H9 (cell line): ENCODE data around the gene PTGER4. TPM values are rescaled to one million over a fixed set of nuclear protein-coding genes. Genes with fewer than 3 reads are reported as not detected.
A peak's percentile ranks its signal among the peaks of the same experiment; 100 is the strongest.

Source experiments
- DNase-seq: peaks from one replicate; pipeline ENCODE4 v3.0.0-alpha.2; 2017
- H2AFZ ChIP-seq: one replicate; pipeline ENCODE4 v1.6.1; 2013; ENCODE audit warnings: mild to moderate bottlenecking, low read length, control low read depth, moderate library complexity
- H2AK5ac ChIP-seq: 2 replicates; pipeline ENCODE4 v1.6.1; 2013; ENCODE audit warnings: low read length, control low read depth, mixed read lengths; ENCODE audit not compliant: insufficient read length
- H2BK120ac ChIP-seq: one replicate; pipeline ENCODE4 v1.6.1; 2013; ENCODE audit warnings: low read depth, mild to moderate bottlenecking, low read length, control low read depth, inconsistent platforms; ENCODE audit not compliant: poor library complexity, severe bottlenecking
- H2BK12ac ChIP-seq: 2 replicates; pipeline ENCODE4 v1.6.1; 2013; ENCODE audit warnings: low read length, control low read depth, mixed read lengths, low read depth; ENCODE audit not compliant: insufficient read length
- H2BK15ac ChIP-seq: 2 replicates; pipeline ENCODE4 v1.6.1; 2013; ENCODE audit warnings: low read depth, low read length, control low read depth
- H2BK20ac ChIP-seq: one replicate; pipeline ENCODE4 v1.6.1; 2013; ENCODE audit warnings: low read depth, mild to moderate bottlenecking, low read length, control low read depth, inconsistent platforms; ENCODE audit not compliant: poor library complexity, severe bottlenecking
- H2BK5ac ChIP-seq: 2 replicates; pipeline ENCODE4 v1.6.1; 2013; ENCODE audit warnings: low read length, control low read depth, mixed read lengths; ENCODE audit not compliant: insufficient read length
- H3K14ac ChIP-seq: 2 replicates; pipeline ENCODE4 v1.6.1; 2013; ENCODE audit warnings: low read length, control low read depth; ENCODE audit not compliant: insufficient read depth
- H3K18ac ChIP-seq: 2 replicates; pipeline ENCODE4 v1.6.1; 2013; ENCODE audit warnings: low read depth, mild to moderate bottlenecking, mixed read lengths, low read length, control low read depth; ENCODE audit not compliant: insufficient read length
- H3K23ac ChIP-seq: 2 replicates; pipeline ENCODE4 v1.6.1; 2013; ENCODE audit warnings: low read length, control low read depth, mixed read lengths, low read depth; ENCODE audit not compliant: insufficient read length
- H3K23me2 ChIP-seq: 2 replicates; pipeline ENCODE4 v1.6.1; 2013; ENCODE audit warnings: low read depth, mild to moderate bottlenecking, mixed read lengths, low read length, control low read depth; ENCODE audit not compliant: insufficient read length, poor library complexity, severe bottlenecking
- H3K27ac ChIP-seq: 2 replicates; pipeline ENCODE4 v1.5.1; 2013; ENCODE audit warnings: low read length, control low read depth, mixed read lengths, low read depth; ENCODE audit not compliant: insufficient read length
- H3K27me3 ChIP-seq: 2 replicates; pipeline ENCODE4 v1.6.1; 2013; ENCODE audit warnings: low read length, control low read depth, inconsistent platforms; ENCODE audit not compliant: insufficient read depth
- H3K4ac ChIP-seq: 2 replicates; pipeline ENCODE4 v1.6.1; 2013; ENCODE audit warnings: low read depth, mild to moderate bottlenecking, control low read depth, inconsistent platforms, low read length, moderate library complexity
- H3K4me1 ChIP-seq: 2 replicates; pipeline ENCODE4 v1.6.1; 2013; ENCODE audit warnings: low read length, control low read depth, inconsistent platforms; ENCODE audit not compliant: insufficient read depth
- H3K4me2 ChIP-seq: 2 replicates; pipeline ENCODE4 v1.6.1; 2013; ENCODE audit warnings: low read length, control low read depth, mixed read lengths; ENCODE audit not compliant: insufficient read length, insufficient read depth
- H3K56ac ChIP-seq: 2 replicates; pipeline ENCODE4 v1.6.1; 2013; ENCODE audit warnings: low read depth, mild to moderate bottlenecking, mixed read lengths, low read length, control low read depth; ENCODE audit not compliant: insufficient read length
- H3K79me1 ChIP-seq: 2 replicates; pipeline ENCODE4 v1.6.1; 2013; ENCODE audit warnings: low read depth, mild to moderate bottlenecking, moderate library complexity, low read length, control low read depth, inconsistent platforms; ENCODE audit not compliant: insufficient read depth, poor library complexity, severe bottlenecking
- H3K79me2 ChIP-seq: 2 replicates; pipeline ENCODE4 v1.6.1; 2013; ENCODE audit warnings: low read length, control low read depth, inconsistent platforms; ENCODE audit not compliant: insufficient read depth
- H3K9ac ChIP-seq: 2 replicates; pipeline ENCODE4 v1.6.1; 2013; ENCODE audit warnings: low read length, control low read depth, mixed read lengths; ENCODE audit not compliant: insufficient read length; ENCODE audit errors: extremely low read depth
- H3K9me3 ChIP-seq: one replicate; pipeline ENCODE4 v1.6.1; 2013; ENCODE audit warnings: low read depth, low read length, inconsistent platforms; ENCODE audit not compliant: control insufficient read depth
- H3T11ph ChIP-seq: one replicate; pipeline ENCODE4 v1.6.1; 2013; ENCODE audit warnings: mild to moderate bottlenecking, low read length, control low read depth, inconsistent platforms
- H4K20me1 ChIP-seq: one replicate; pipeline ENCODE4 v1.6.1; 2013; ENCODE audit not compliant: control insufficient read depth, insufficient read length, insufficient read depth
- H4K5ac ChIP-seq: 2 replicates; pipeline ENCODE4 v1.6.1; 2013; ENCODE audit warnings: low read depth, mild to moderate bottlenecking, mixed read lengths, low read length, control low read depth; ENCODE audit not compliant: insufficient read length
- H4K8ac ChIP-seq: replicated peaks from 2 replicates; pipeline ENCODE4 v1.6.1; 2013; ENCODE audit warnings: low read length, control low read depth, mixed read lengths, low read depth; ENCODE audit not compliant: insufficient read length
- H4K91ac ChIP-seq: 2 replicates; pipeline ENCODE4 v1.6.1; 2013; ENCODE audit warnings: low read depth, mild to moderate bottlenecking, moderate library complexity, mixed read lengths, low read length, control low read depth; ENCODE audit not compliant: insufficient read length
- H3K27ac Mint-ChIP-seq, 3 experiments: 2 replicates in 2 of 3; 3 replicates in 1 of 3; pipeline ENCODE4 v1.8.0; 2020 to 2021; ENCODE audit warnings: mixed read lengths in 3 of 3, mild to moderate bottlenecking in 1 of 3, moderate library complexity in 1 of 3
- H3K27me3 Mint-ChIP-seq: 2 replicates; pipeline ENCODE4 v1.8.0; 2021; ENCODE audit warnings: low read depth, mild to moderate bottlenecking, moderate library complexity, mixed read lengths
- H3K36me3 Mint-ChIP-seq, 3 experiments: 2 replicates in 2 of 3; 3 replicates in 1 of 3; pipeline ENCODE4 v1.8.0; 2020 to 2021; ENCODE audit warnings: low read depth in 3 of 3, mixed read lengths in 3 of 3; ENCODE audit not compliant: insufficient read depth in 1 of 3
- H3K4me1 Mint-ChIP-seq, 2 experiments: 2 replicates each; pipeline ENCODE4 v1.8.0; 2020; ENCODE audit warnings: mixed read lengths in 2 of 2
- H3K4me3 Mint-ChIP-seq, 2 experiments: 2 replicates in 1 of 2; 3 replicates in 1 of 2; pipeline ENCODE4 v1.8.0; 2020 to 2021; ENCODE audit warnings: mild to moderate bottlenecking in 2 of 2, mixed read lengths in 2 of 2, moderate library complexity in 1 of 2
- H3K9me3 Mint-ChIP-seq, 2 experiments: 2 replicates in 1 of 2; 3 replicates in 1 of 2; pipeline ENCODE4 v1.8.0; 2020; ENCODE audit warnings: mild to moderate bottlenecking in 2 of 2, mixed read lengths in 2 of 2, moderate library complexity in 1 of 2
- CTCF ChIP-seq: fragments of 200-600 bp; sonication (generic); conservative IDR thresholded peaks from 3 replicates; pipeline ENCODE4 v1.8.0; 2021; ENCODE audit warnings: antibody characterized with exemption, mild to moderate bottlenecking
- WGBS: extraction: QIAGEN DNeasy Blood & Tissue Kit; methylation state at CpG from one replicate; pipeline ENCODE4 v1.1.7; 2013; ENCODE audit warnings: missing lambda C conversion rate, low lambda C conversion rate, mixed read lengths; ENCODE audit not compliant: insufficient read length; ENCODE audit errors: extremely low coverage; 5-methylcytosine and 5-hydroxymethylcytosine counted together
- long read RNA-seq: library from polyadenylated mRNA; unstranded; transcript quantifications from one replicate; pipeline ENCODE4 v2.0.0, GENCODE V29; 2020
- total RNA-seq: library from RNA; stranded (reverse); gene quantifications from 2 replicates; pipeline ENCODE4 v1.2.1, GENCODE V29; 2021

PTGER4 gene
- total RNA-seq, result 0.35 and 0.37 TPM in 2 replicates
- long read RNA-seq, partial matches to known transcripts, result 0 of 3 reads
- long read RNA-seq, other reads (novel, unspliced or antisense), result 0 of 3 reads

DNA sequence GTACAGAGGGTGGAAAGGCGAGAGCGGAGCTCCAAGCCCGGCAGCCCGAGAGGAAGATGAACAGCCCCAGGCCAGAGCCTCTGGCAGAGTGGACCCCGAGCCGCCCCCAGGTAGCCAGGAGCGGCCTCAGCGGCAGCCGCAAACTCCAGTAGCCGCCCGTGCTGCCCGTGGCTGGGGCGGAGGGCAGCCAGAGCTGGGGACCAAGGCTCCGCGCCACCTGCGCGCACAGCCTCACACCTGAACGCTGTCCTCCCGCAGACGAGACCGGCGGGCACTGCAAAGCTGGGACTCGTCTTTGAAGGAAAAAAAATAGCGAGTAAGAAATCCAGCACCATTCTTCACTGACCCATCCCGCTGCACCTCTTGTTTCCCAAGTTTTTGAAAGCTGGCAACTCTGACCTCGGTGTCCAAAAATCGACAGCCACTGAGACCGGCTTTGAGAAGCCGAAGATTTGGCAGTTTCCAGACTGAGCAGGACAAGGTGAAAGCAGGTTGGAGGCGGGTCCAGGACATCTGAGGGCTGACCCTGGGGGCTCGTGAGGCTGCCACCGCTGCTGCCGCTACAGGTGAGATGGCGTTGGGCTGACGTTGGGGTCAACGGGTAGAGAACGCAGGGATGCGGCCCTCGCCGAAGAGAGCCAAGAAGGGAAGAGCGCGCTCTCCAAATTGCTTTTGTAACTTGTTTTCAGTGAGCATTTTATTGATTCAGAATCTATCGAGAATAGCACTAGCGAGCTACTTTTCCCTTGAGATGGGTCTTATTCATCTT is at the start of gene PTGER4:
PTGER4 (plus strand) TSS at position 3 of the 769 bp plus-strand sequence. CDS start 1,079 bp downstream, outside the sequence.
- Histone ChIP-seq H3K23me2 (peaks cover 27% of the 10 kb centered on the region), H3K14ac (no peak within 1 kb of the TSS; the same call in 1 of the 2 replicates), H4K91ac (no peak within 1 kb of the TSS), H3T11ph (no peak within 1 kb of the TSS), H3K4me1 (peaks cover 5% of the 10 kb centered on the region; the same call in 1 of the 2 replicates), H3K18ac (peak within 1 kb of the TSS; percentile 21), H2BK15ac (no peak within 1 kb of the TSS), H3K56ac (no peak within 1 kb of the TSS), H2AK5ac (no peak within 1 kb of the TSS), H4K20me1 (no peaks in the 10 kb centered on the region), H3K9me3 (no peaks in the 10 kb centered on the region), H4K8ac (no peak within 1 kb of the TSS), H3K79me1 (no peaks in the 10 kb centered on the region), H3K4ac (no peak within 1 kb of the TSS), H3K27ac (no peak within 1 kb of the TSS), H4K5ac (no peak within 1 kb of the TSS), H3K9ac (no peak within 1 kb of the TSS), H3K27me3 (peaks cover 29% of the 10 kb centered on the region), H3K4me2 (peak within 1 kb of the TSS; percentile 81), H2BK12ac (no peak within 1 kb of the TSS), H3K23ac (no peak within 1 kb of the TSS), H2BK5ac (no peak within 1 kb of the TSS), H2AFZ (peak within 1 kb of the TSS; percentile 85), H2BK120ac (no peak within 1 kb of the TSS), H2BK20ac (no peak within 1 kb of the TSS), H3K79me2 (no peaks in the 10 kb centered on the region)
- peak within 1 kb of the TSS; percentile 81 to 89 for H3K4me3 Mint-ChIP-seq
- peaks cover 57% of the 10 kb centered on the region for H3K27me3 Mint-ChIP-seq
- H3K27ac Mint-ChIP-seq, result peak within 1 kb of the TSS; percentile 17 to 76 (median 53); a peak in 5 of 7 replicates
- H3K9me3 Mint-ChIP-seq, result peaks cover 3% of the 10 kb centered on the region in 2 experiments; a peak in 3 of 5 replicates
- H3K36me3 Mint-ChIP-seq, result peaks cover 0 to 3% (median 0%) of the 10 kb centered on the region in 3 experiments; a peak in 1 of 7 replicates
- no peak for TF ChIP-seq CTCF
- peak; percentile 57 for DNase-seq
- WGBS, result no CpG with 5 or more reads among the region's 44 CpGs
- H3K4me1 Mint-ChIP-seq, result peaks cover 39 to 43% of the 10 kb centered on the region in 2 experiments
